SK-N-SH treated with all-trans-retinoic acid at 6 μM for 48 hours (cell line): ENCODE results near the gene ZSCAN4.

Experiments used
- ATAC-seq: fragments of 200-7000 bp; cut with Tn5 transposase; 3 replicates; pipeline ENCODE4 v1.9.1; 2020; ENCODE audit warnings: mild to moderate bottlenecking, moderate library complexity
- ARNTL ChIP-seq: fragments of 450-650 bp; formaldehyde crosslinking; IDR thresholded peaks from 2 replicates; pipeline ENCODE4 v1.5.0; 2020; ENCODE audit warnings: low read depth, mild to moderate bottlenecking, moderate library complexity, borderline replicate concordance
- BACH2 ChIP-seq: fragments of 250-450 bp; sonication (Bioruptor Pico); IDR thresholded peaks from 2 replicates; pipeline ENCODE4 v1.9.0; 2021; ENCODE audit warnings: mild to moderate bottlenecking, borderline replicate concordance
- CREB5 ChIP-seq: fragments of 250-450 bp; sonication (Bioruptor Pico); IDR thresholded peaks from 2 replicates; pipeline ENCODE4 v1.5.1; 2020; ENCODE audit warnings: low read depth, mild to moderate bottlenecking, moderate library complexity
- ESRRG ChIP-seq: fragments of 250-450 bp; sonication (Bioruptor Pico); IDR thresholded peaks from 2 replicates; pipeline ENCODE4 v1.6.1; 2021; ENCODE audit warnings: mild to moderate bottlenecking
- GLIS3 ChIP-seq: fragments of 250-450 bp; sonication (Bioruptor Pico); IDR thresholded peaks from 2 replicates; pipeline ENCODE4 v1.5.0; 2020; ENCODE audit warnings: mild to moderate bottlenecking, moderate library complexity
- OSR1 ChIP-seq: fragments of 250-450 bp; sonication (Bioruptor Pico); IDR thresholded peaks from 2 replicates; pipeline ENCODE4 v1.8.0; 2022; ENCODE audit warnings: moderate library complexity, mild to moderate bottlenecking, inconsistent platforms
- PATZ1 ChIP-seq: fragments of 250-450 bp; sonication (Bioruptor Pico); IDR thresholded peaks from 2 replicates; pipeline ENCODE4 v1.8.0; 2020; ENCODE audit warnings: mild to moderate bottlenecking, moderate library complexity, borderline replicate concordance
- PPARA ChIP-seq: fragments of 250-450 bp; sonication (Bioruptor Pico); IDR thresholded peaks from 2 replicates; pipeline ENCODE4 v1.5.0; 2020; ENCODE audit warnings: mild to moderate bottlenecking, borderline replicate concordance
- RARB ChIP-seq: fragments of 250-450 bp; sonication (Bioruptor Pico); IDR thresholded peaks from 2 replicates; pipeline ENCODE4 v1.8.0; 2021; ENCODE audit warnings: mild to moderate bottlenecking, moderate library complexity
- SNAI2 ChIP-seq: fragments of 250-450 bp; sonication (Bioruptor Pico); IDR thresholded peaks from 2 replicates; pipeline ENCODE4 v1.5.0; 2020; ENCODE audit warnings: mild to moderate bottlenecking, moderate library complexity
- TCF4 ChIP-seq: fragments of 250-450 bp; sonication (Bioruptor Pico); IDR thresholded peaks from 2 replicates; pipeline ENCODE4 v1.8.0; 2021; ENCODE audit warnings: mild to moderate bottlenecking, moderate library complexity, borderline replicate concordance
- TOX ChIP-seq: fragments of 250-450 bp; sonication (Bioruptor Pico); IDR thresholded peaks from 2 replicates; pipeline ENCODE4 v1.8.0; 2021; ENCODE audit warnings: mild to moderate bottlenecking, moderate library complexity, borderline replicate concordance
- TSHZ2 ChIP-seq: fragments of 250-450 bp; sonication (Bioruptor Pico); IDR thresholded peaks from 2 replicates; pipeline ENCODE4 v1.5.0; 2020; ENCODE audit warnings: mild to moderate bottlenecking, moderate library complexity
- ZC3H10 ChIP-seq: fragments of 250-450 bp; sonication (Bioruptor Pico); IDR thresholded peaks from 2 replicates; pipeline ENCODE4 v1.5.1; 2021; ENCODE audit warnings: mild to moderate bottlenecking, moderate library complexity
- ZFP30 ChIP-seq: fragments of 450-650 bp; formaldehyde crosslinking; IDR thresholded peaks from 2 replicates; pipeline ENCODE4 v1.5.0; 2022; ENCODE audit warnings: mild to moderate bottlenecking, moderate library complexity
- ZNF565 ChIP-seq: fragments of 450-650 bp; formaldehyde crosslinking; conservative IDR thresholded peaks from 2 replicates; pipeline ENCODE4 v1.5.0; 2020; ENCODE audit warnings: low read depth, mild to moderate bottlenecking, moderate library complexity
- ZNF8 ChIP-seq: fragments of 450-650 bp; formaldehyde crosslinking; IDR thresholded peaks from 2 replicates; pipeline ENCODE4 v1.5.0; 2020; ENCODE audit warnings: mild to moderate bottlenecking, moderate library complexity
- TF ChIP-seq, protein P1 (sequence below): fragments of 250-450 bp; sonication (Bioruptor Pico); IDR thresholded peaks from 2 replicates; pipeline ENCODE4 v1.8.0; 2021; ENCODE audit warnings: low read depth, mild to moderate bottlenecking, moderate library complexity, borderline replicate concordance

ZSCAN4 gene

DNA sequence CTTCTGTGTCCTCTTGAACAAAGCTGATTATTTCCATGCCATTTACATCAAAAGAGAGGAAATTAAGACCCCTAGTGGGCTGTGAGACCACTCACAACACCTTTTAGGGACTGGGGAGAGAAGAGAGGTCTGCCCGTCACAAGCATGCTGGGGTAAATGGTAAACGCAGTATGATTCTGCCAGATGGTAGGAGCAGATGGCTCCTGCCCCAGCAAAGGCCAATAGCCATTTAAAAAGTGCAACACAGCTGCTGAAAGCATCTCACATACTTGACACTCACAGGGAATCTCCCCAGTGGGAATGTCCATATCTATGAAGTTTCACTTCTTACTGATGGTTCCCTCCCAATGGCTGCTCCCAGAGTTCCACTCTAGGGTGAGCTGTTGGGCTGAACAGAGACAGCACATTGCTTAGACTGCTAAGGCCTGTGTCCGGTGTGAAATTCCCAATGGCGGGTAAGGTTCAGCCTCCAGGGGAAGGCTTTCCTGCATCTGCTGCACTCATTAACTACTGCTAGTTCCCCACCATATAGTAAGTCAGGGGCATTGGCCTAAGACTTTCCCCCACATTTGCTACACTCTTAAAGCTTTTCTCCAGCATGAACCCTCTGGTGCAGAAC is 51.3 kb downstream of the ZSCAN4 start:
- no peak for ATAC-seq
- TF ChIP-seq PPARA (CRISPR knock-in tag) = no peak

DNA sequence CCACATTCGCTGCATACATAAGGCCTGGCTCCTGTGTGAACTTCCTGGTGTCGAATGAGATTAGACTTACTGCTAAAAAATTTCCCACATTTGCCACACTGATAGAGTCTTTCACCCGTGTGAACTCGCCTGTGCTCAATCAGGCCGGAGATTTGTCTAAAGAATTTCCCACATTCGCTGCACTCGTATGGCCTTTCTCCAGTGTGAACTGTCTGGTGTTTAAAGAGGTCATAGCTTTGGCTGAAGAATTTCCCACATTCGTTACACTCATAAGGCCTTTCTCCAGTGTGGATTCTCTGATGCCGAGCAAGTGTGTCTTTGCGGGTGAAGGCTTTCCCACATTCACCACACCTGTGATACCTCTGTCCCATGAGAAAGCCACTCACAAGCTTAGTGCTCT is 52.1 kb downstream of the ZSCAN4 start:
- no peak for TF ChIP-seq BACH2 (CRISPR knock-in tag)
- TF ChIP-seq ZNF565 (CRISPR knock-in tag) = no peak
- no peak for TF ChIP-seq CREB5 (CRISPR knock-in tag)
- TF ChIP-seq ZFP30 (CRISPR knock-in tag) = no peak
- no peak for TF ChIP-seq TSHZ2 (CRISPR knock-in tag)
- no peak for TF ChIP-seq TOX (CRISPR knock-in tag)
- no peak for TF ChIP-seq RARB (CRISPR knock-in tag)
- no peak for TF ChIP-seq ESRRG
- TF ChIP-seq ZNF8 (CRISPR knock-in tag) = no peak
- TF ChIP-seq SNAI2 (CRISPR knock-in tag) = no peak
- no peak for TF ChIP-seq TCF4 (CRISPR knock-in tag)
- TF ChIP-seq ARNTL (CRISPR knock-in tag) = no peak
- no peak for TF ChIP-seq ZC3H10 (CRISPR knock-in tag)
- TF ChIP-seq, protein P1, sequence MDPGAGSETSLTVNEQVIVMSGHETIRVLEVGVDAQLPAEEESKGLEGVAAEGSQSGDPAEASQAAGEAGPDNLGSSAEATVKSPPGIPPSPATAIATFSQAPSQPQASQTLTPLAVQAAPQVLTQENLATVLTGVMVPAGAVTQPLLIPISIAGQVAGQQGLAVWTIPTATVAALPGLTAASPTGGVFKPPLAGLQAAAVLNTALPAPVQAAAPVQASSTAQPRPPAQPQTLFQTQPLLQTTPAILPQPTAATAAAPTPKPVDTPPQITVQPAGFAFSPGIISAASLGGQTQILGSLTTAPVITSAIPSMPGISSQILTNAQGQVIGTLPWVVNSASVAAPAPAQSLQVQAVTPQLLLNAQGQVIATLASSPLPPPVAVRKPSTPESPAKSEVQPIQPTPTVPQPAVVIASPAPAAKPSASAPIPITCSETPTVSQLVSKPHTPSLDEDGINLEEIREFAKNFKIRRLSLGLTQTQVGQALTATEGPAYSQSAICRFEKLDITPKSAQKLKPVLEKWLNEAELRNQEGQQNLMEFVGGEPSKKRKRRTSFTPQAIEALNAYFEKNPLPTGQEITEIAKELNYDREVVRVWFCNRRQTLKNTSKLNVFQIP (CRISPR knock-in tag) = no peak
- TF ChIP-seq PATZ1 (CRISPR knock-in tag) = no peak
- TF ChIP-seq GLIS3 = no peak
- TF ChIP-seq OSR1 (CRISPR knock-in tag) = no peak
- no peak for ATAC-seq
